ENCODE measurements around the gene LRRC4C. TPM values are rescaled to one million over a fixed set of nuclear protein-coding genes. Genes with fewer than 3 reads are reported as not detected.

LRRC4C gene
- total RNA-seq, 1 experiment from 2014 or later = not detected

GRCh38 chr11:41254966-41255365 is 204.5 kb downstream of the LRRC4C start:
- H3K36me3 ChIP-seq (ENCODE audit: low read depth, low read length) = no peaks in the 10 kb centered on the region
- no peaks in the 10 kb centered on the region for H3F3A ChIP-seq (ENCODE audit: low read length, unreplicated experiment)
- DNase-seq (no peak), ATAC-seq (no peak)
- H3K27me3 ChIP-seq (ENCODE audit: low read length) = no peaks in the 10 kb centered on the region
- POLR2A ChIA-PET (ENCODE audit: unreplicated experiment) = no interaction called here
- CTCF ChIA-PET = no interaction called here
- no TSS peak for BruUV-seq (replicated peaks)
- no peaks in the 10 kb centered on the region for H3K79me2 ChIP-seq (ENCODE audit: low read length)
- no peak for TF ChIP-seq CTCF (conservative IDR thresholded peaks at IDR 0.05; ENCODE audit: low read depth, low read length)
- no peak for TF ChIP-seq EZH2 (IDR thresholded peaks at IDR 0.05; ENCODE audit: low read length, unreplicated experiment)
- TF ChIP-seq EZH2phosphoT487 (IDR thresholded peaks at IDR 0.05; ENCODE audit: borderline replicate concordance, low read length) = no peak
- H2AFZ ChIP-seq (ENCODE audit: low read length) = no peak overlapping the region
- H4K20me1 ChIP-seq (ENCODE audit: low read length) = no peaks in the 10 kb centered on the region
- no peak overlapping the region for H3K4me2 ChIP-seq (ENCODE audit: low read length)
- no peaks in the 10 kb centered on the region for H3K4me1 ChIP-seq (ENCODE audit: insufficient read depth, low read length)
- H3K27ac ChIP-seq (ENCODE audit: low read length) = no peak overlapping the region
- no peaks in the 10 kb centered on the region for H3K9me3 ChIP-seq (ENCODE audit: low read length)
- intact Hi-C loops (cut with micrococcal nuclease) = no loop called here
- no peaks in the 10 kb centered on the region for H3K9me2 ChIP-seq (replicated peaks; ENCODE audit: low read length)
- no peak overlapping the region for H3K4me3 ChIP-seq (ENCODE audit: low read length)
- no peak overlapping the region for H3K9ac ChIP-seq (ENCODE audit: low read length)

- Histone ChIP-seq H3K9ac (ENCODE audit: low read length) (no peak overlapping the region), H3K9me2 (replicated peaks; ENCODE audit: low read length) (no peaks in the 10 kb centered on the region), H3K27me3 (ENCODE audit: low read length) (no peaks in the 10 kb centered on the region), H3K27ac (ENCODE audit: low read length) (no peak overlapping the region), H3K4me2 (ENCODE audit: low read length) (no peak overlapping the region), H3K36me3 (ENCODE audit: low read depth, low read length) (no peaks in the 10 kb centered on the region), H4K20me1 (ENCODE audit: low read length) (no peaks in the 10 kb centered on the region), H3K79me2 (ENCODE audit: low read length) (no peaks in the 10 kb centered on the region), H3F3A (ENCODE audit: low read length, unreplicated experiment) (no peaks in the 10 kb centered on the region), H3K4me3 (ENCODE audit: low read length) (no peak overlapping the region), H3K9me3 (ENCODE audit: low read length) (no peaks in the 10 kb centered on the region), H2AFZ (ENCODE audit: low read length) (no peak overlapping the region), H3K4me1 (ENCODE audit: insufficient read depth, low read length) (no peaks in the 10 kb centered on the region)
- no peak for ATAC-seq
- no peak for DNase-seq
- ChIA-PET CTCF (no interaction called here), POLR2A (ENCODE audit: unreplicated experiment) (no interaction called here)
- BruUV-seq (replicated peaks) = no TSS peak
- no peak for TF ChIP-seq EZH2phosphoT487 (IDR thresholded peaks at IDR 0.05; ENCODE audit: borderline replicate concordance, low read length)
- TF ChIP-seq CTCF (conservative IDR thresholded peaks at IDR 0.05; ENCODE audit: low read depth, low read length) = no peak
- intact Hi-C loops (cut with micrococcal nuclease) = no loop called here
Observed at GRCh38 chr11:41250408-41250935, 209.0 kb downstream of the LRRC4C start.

GRCh38 chr11:41247621-41248020 is 211.8 kb downstream of the LRRC4C start:
- H2AFZ ChIP-seq (ENCODE audit: low read length) = no peak overlapping the region
- no peaks in the 10 kb centered on the region for H3K79me2 ChIP-seq (ENCODE audit: low read length)
- no peaks in the 10 kb centered on the region for H4K20me1 ChIP-seq (ENCODE audit: low read length)
- no peaks in the 10 kb centered on the region for H3K9me2 ChIP-seq (replicated peaks; ENCODE audit: low read length)
- H3F3A ChIP-seq (ENCODE audit: low read length, unreplicated experiment) = no peaks in the 10 kb centered on the region
- ATAC-seq = no peak
- ChIA-PET POLR2A (ENCODE audit: unreplicated experiment) (no interaction called here), CTCF (no interaction called here)
- H3K4me2 ChIP-seq (ENCODE audit: low read length) = no peak overlapping the region
- no peaks in the 10 kb centered on the region for H3K9me3 ChIP-seq (ENCODE audit: low read length)
- H3K9ac ChIP-seq (ENCODE audit: low read length) = no peak overlapping the region
- no peaks in the 10 kb centered on the region for H3K36me3 ChIP-seq (ENCODE audit: low read depth, low read length)
- BruUV-seq (replicated peaks) = no TSS peak
- no peaks in the 10 kb centered on the region for H3K4me1 ChIP-seq (ENCODE audit: insufficient read depth, low read length)
- H3K27me3 ChIP-seq (ENCODE audit: low read length) = no peaks in the 10 kb centered on the region
- no peak overlapping the region for H3K27ac ChIP-seq (ENCODE audit: low read length)
- intact Hi-C loops (cut with micrococcal nuclease) = no loop called here
- DNase-seq = no peak
- no peak overlapping the region for H3K4me3 ChIP-seq (ENCODE audit: low read length)
- TF ChIP-seq EZH2phosphoT487 (IDR thresholded peaks at IDR 0.05; ENCODE audit: borderline replicate concordance, low read length) = no peak
- no peak for TF ChIP-seq EZH2 (IDR thresholded peaks at IDR 0.05; ENCODE audit: low read length, unreplicated experiment)
- no peak for TF ChIP-seq CTCF (conservative IDR thresholded peaks at IDR 0.05; ENCODE audit: low read depth, low read length)
